ENCODE data around the gene DPAGT1.
"Not testable (repeated sequence)": the region's sequence is repeated elsewhere in the genome, so short reads cannot be mapped to it uniquely, and the experiment has no call there.

The DPAGT1 gene

DNA sequence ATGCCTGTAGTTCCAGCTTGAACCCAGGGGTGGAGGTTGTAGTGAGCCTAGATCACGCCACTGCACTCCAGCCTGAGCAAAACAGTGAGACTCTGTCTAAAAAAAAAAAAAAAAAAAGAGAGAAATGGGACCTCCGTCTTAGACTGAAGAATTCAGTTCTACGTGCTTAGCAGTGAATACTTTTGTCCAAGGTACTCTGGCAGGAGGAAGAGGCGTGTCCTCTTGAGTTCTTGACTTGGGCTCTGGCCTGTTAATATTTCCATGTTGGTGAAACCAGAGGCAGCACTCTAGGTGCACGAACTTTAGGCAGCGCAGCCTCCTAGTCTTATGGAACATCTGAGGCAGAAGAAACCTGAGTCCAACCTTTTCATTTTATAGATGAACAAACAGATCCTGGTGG, 14.5 kb downstream of the DPAGT1 start:
- Histone ChIP-seq H3K27ac (ENCODE audit: low read depth, low read length) (no peak overlapping the region), H3K4me3 (ENCODE audit: low read length) (no peak overlapping the region), H3K4me1 (ENCODE audit: control insufficient read depth, insufficient read depth, low read length) (peaks cover 7% of the 10 kb centered on the region), H3K36me3 (ENCODE audit: control insufficient read depth, insufficient read depth, low read length) (peaks cover 9% of the 10 kb centered on the region), H3K27me3 (ENCODE audit: control insufficient read depth, insufficient read depth, low read length) (no peaks in the 10 kb centered on the region), H3K9ac (ENCODE audit: low read length) (no peak overlapping the region)

- Histone ChIP-seq H3K27me3 (ENCODE audit: control insufficient read depth, insufficient read depth, low read length) (no peaks in the 10 kb centered on the region), H3K36me3 (ENCODE audit: control insufficient read depth, insufficient read depth, low read length) (peaks cover 20% of the 10 kb centered on the region), H3K9ac (ENCODE audit: low read length) (peak overlapping the region; percentile 85), H3K27ac (ENCODE audit: low read depth, low read length) (peak overlapping the region; percentile 68), H3K4me3 (ENCODE audit: low read length) (peak overlapping the region; percentile 90), H3K4me1 (ENCODE audit: control insufficient read depth, insufficient read depth, low read length) (peaks cover 7% of the 10 kb centered on the region)
Measured at GRCh38 chr11:119085437-119085847, 16.2 kb downstream of the DPAGT1 start.

DNA sequence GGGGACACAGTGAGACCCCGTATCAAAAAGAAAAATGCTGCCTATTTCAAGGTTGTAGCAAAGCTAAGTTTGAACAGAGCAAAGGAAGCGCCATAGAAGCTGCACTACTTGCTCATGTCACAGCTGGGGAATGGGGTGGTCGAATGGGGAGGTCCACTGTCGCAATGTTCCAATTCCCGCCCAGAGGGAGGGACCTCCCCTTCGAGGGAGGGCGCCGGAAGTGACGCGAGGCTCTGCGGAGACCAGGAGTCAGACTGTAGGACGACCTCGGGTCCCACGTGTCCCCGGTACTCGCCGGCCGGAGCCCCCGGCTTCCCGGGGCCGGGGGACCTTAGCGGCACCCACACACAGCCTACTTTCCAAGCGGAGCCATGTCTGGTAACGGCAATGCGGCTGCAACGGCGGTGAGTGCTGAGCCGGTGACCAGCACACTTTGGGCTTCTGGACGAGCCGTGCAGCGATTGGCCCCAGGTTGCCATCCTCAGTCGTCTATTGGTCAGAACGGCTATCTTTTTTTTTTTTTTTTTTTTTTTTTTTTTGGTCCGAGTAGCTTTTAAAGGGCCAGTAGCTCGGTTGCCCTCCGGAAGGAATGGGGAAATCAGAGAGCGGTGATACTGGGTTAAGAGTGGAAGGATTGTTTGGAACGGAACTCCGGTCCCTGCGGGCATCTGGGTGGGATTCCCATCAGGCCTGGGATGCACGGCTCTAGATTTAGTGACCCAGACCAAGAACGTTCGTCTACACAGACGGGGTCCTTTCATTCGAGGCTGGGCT, 16.8 kb downstream of the DPAGT1 start, which contains the start of gene HMBS:
Gene HMBS (plus strand): TSS at position 219 of the 774 bp plus-strand sequence. CDS start 153 bp downstream, at position 372.
- Histone ChIP-seq H3K4me1 (ENCODE audit: control insufficient read depth, insufficient read depth, low read length) (peaks cover 7% of the 10 kb centered on the region), H3K4me3 (ENCODE audit: low read length) (peak within 1 kb of the TSS; percentile 90), H3K9ac (ENCODE audit: low read length) (peak within 1 kb of the TSS; percentile 85), H3K27me3 (ENCODE audit: control insufficient read depth, insufficient read depth, low read length) (no peaks in the 10 kb centered on the region), H3K27ac (ENCODE audit: low read depth, low read length) (peak within 1 kb of the TSS; percentile 91), H3K36me3 (ENCODE audit: control insufficient read depth, insufficient read depth, low read length) (peaks cover 22% of the 10 kb centered on the region)

GRCh38 chr11:119081682-119082260, 19.9 kb downstream of the DPAGT1 start:
- peaks cover 7% of the 10 kb centered on the region for H3K4me1 ChIP-seq (ENCODE audit: control insufficient read depth, insufficient read depth, low read length)
- H3K27me3 ChIP-seq (ENCODE audit: control insufficient read depth, insufficient read depth, low read length), result no peaks in the 10 kb centered on the region
- H3K36me3 ChIP-seq (ENCODE audit: control insufficient read depth, insufficient read depth, low read length), result peaks cover 46% of the 10 kb centered on the region
- no peak overlapping the region for H3K9ac ChIP-seq (ENCODE audit: low read length)
- no peak overlapping the region for H3K4me3 ChIP-seq (ENCODE audit: low read length)
- H3K27ac ChIP-seq (ENCODE audit: low read depth, low read length), result no peak overlapping the region

DNA sequence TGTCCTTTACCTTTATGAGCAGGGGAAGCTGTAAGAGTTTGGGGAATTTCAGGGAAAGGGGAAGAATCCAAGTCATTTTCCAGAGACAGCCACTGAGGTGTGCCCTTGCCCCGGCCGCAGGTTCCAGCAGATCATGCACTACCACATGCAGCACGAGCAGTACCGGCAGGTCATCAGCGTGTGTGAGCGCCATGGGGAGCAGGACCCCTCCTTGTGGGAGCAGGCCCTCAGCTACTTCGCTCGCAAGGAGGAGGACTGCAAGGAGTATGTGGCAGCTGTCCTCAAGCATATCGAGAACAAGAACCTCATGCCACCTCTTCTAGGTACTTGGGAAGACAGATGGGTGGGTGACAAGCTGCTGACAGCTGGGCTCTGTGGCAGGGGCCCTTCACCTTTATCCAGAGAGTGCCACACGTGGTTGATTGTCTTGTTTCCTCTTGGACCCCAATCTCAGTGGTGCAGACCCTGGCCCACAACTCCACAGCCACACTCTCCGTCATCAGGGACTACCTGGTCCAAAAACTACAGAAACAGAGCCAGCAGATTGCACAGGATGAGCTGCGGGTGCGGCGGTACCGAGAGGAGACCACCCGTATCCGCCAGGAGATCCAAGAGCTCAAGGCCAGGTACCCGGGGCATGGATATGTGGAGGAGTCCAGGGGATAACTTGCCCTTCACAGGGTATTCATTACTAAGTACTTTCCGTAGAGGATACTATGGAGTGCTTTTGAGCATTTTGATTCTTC, 22.8 kb downstream of the DPAGT1 start:
- Histone ChIP-seq H3K27ac (ENCODE audit: low read depth, low read length) (no peak overlapping the region), H3K4me1 (ENCODE audit: control insufficient read depth, insufficient read depth, low read length) (no peaks in the 10 kb centered on the region), H3K4me3 (ENCODE audit: low read length) (no peak overlapping the region), H3K36me3 (ENCODE audit: control insufficient read depth, insufficient read depth, low read length) (peaks cover 52% of the 10 kb centered on the region), H3K27me3 (ENCODE audit: control insufficient read depth, insufficient read depth, low read length) (no peaks in the 10 kb centered on the region), H3K9ac (ENCODE audit: low read length) (no peak overlapping the region)

DNA sequence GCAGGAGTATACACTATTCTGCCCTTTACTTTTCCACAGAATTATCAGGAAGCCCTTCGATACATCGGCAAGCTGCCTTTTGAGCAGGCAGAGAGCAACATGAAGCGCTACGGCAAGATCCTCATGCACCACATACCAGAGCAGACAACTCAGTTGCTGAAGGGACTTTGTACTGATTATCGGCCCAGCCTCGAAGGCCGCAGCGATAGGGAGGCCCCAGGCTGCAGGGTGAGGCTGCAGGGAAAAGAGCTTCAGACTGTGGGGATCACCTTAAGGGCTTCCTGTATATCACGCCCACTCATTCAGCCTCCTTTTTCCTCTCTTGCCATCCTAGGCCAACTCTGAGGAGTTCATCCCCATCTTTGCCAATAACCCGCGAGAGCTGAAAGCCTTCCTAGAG, 23.8 kb downstream of the DPAGT1 start:
- peaks cover 61% of the 10 kb centered on the region for H3K36me3 ChIP-seq (ENCODE audit: control insufficient read depth, insufficient read depth, low read length)
- no peak overlapping the region for H3K4me3 ChIP-seq (ENCODE audit: low read length)
- no peak overlapping the region for H3K27ac ChIP-seq (ENCODE audit: low read depth, low read length)
- no peaks in the 10 kb centered on the region for H3K4me1 ChIP-seq (ENCODE audit: control insufficient read depth, insufficient read depth, low read length)
- H3K9ac ChIP-seq (ENCODE audit: low read length), result no peak overlapping the region
- no peaks in the 10 kb centered on the region for H3K27me3 ChIP-seq (ENCODE audit: control insufficient read depth, insufficient read depth, low read length)

DNA sequence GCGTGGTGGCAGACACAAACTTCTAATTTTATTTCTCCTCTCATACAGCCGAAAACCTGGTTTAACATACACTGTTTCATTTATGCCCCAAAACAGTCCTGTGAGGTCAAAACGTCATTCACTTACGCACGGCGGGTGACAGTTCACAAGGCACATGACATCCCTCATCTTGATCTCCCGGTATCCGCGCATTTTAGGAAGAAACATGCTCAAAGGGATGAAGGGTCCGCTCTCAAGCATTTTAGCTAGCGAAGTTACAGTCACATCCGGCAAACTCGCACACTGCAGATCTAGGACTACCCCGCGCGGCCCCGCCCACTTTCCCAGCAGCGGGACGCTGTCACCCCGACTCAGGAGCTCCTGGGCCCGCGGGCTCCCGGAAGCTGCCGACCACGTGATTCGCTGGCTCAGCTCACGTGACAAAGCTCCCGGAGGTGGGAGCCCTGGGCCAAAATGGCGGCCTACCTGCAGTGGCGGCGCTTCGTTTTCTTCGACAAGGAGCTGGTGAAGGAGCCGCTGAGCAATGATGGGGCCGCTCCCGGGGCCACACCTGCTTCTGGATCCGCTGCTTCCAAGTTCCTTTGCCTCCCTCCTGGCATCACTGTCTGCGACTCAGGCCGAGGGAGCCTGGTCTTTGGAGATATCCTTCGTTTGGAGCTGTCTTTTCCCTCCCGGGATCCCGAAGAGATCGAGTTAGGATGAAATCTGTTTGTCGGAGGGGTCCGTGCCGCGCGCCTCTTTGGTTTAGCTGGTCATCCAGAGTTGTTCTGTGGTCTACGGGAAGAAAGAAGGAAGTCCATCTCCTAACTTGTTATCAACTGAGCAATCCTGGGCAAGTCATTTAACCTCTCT, 34.1 kb downstream of the DPAGT1 start, which contains the start of gene VPS11:
Gene VPS11 (plus strand): TSS at position 448 of the 852 bp plus-strand sequence. CDS start 6 bp downstream, at position 454.
- Histone ChIP-seq H3K4me1 (ENCODE audit: control insufficient read depth, insufficient read depth, low read length) (no peaks in the 10 kb centered on the region), H3K9ac (ENCODE audit: low read length) (peak within 1 kb of the TSS; percentile 97), H3K27me3 (ENCODE audit: control insufficient read depth, insufficient read depth, low read length) (no peaks in the 10 kb centered on the region), H3K36me3 (ENCODE audit: control insufficient read depth, insufficient read depth, low read length) (peaks cover 12% of the 10 kb centered on the region), H3K27ac (ENCODE audit: low read depth, low read length) (peak within 1 kb of the TSS; percentile 87), H3K4me3 (ENCODE audit: low read length) (peak within 1 kb of the TSS; percentile 98)

DNA sequence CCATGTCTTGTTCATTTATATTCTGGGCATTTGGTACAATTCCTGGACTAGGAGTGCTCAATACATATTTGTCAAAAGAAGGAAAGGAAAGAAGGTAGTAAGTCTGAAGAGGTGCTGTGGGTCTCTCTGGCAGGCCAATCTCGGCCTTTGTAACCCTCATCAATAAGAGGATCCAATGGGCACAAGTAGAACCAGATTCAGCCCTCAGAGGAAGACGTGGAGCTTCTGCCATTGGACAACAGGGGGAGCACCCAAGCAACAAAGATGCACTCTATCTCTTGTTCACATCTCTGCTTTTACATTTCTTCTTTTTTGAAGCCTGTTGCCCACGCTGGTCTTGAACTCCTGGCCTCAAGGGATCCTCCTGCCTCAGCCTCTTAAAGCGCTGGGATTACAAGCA, 36.3 kb downstream of the DPAGT1 start:
- no peak overlapping the region for H3K4me3 ChIP-seq (ENCODE audit: low read length)
- H3K4me1 ChIP-seq (ENCODE audit: control insufficient read depth, insufficient read depth, low read length), result no peaks in the 10 kb centered on the region
- no peak overlapping the region for H3K27ac ChIP-seq (ENCODE audit: low read depth, low read length)
- peaks cover 2% of the 10 kb centered on the region for H3K36me3 ChIP-seq (ENCODE audit: control insufficient read depth, insufficient read depth, low read length)
- H3K9ac ChIP-seq (ENCODE audit: low read length), result no peak overlapping the region
- H3K27me3 ChIP-seq (ENCODE audit: control insufficient read depth, insufficient read depth, low read length), result no peaks in the 10 kb centered on the region

- H3K36me3 ChIP-seq (ENCODE audit: control insufficient read depth, insufficient read depth, low read length), result no peaks in the 10 kb centered on the region
- H3K4me1 ChIP-seq (ENCODE audit: control insufficient read depth, insufficient read depth, low read length), result no peaks in the 10 kb centered on the region
- H3K27ac ChIP-seq (ENCODE audit: low read depth, low read length), result no peak overlapping the region
- no peak overlapping the region for H3K9ac ChIP-seq (ENCODE audit: low read length)
- H3K4me3 ChIP-seq (ENCODE audit: low read length), result no peak overlapping the region
- H3K27me3 ChIP-seq (ENCODE audit: control insufficient read depth, insufficient read depth, low read length), result no peaks in the 10 kb centered on the region
Measured at GRCh38 chr11:119062779-119063178, 38.9 kb downstream of the DPAGT1 start.

- Histone ChIP-seq H3K9ac (ENCODE audit: low read length) (no peak overlapping the region), H3K4me3 (ENCODE audit: low read length) (no peak overlapping the region), H3K4me1 (ENCODE audit: control insufficient read depth, insufficient read depth, low read length) (no peaks in the 10 kb centered on the region), H3K27ac (ENCODE audit: low read depth, low read length) (no peak overlapping the region), H3K27me3 (ENCODE audit: control insufficient read depth, insufficient read depth, low read length) (no peaks in the 10 kb centered on the region), H3K36me3 (ENCODE audit: control insufficient read depth, insufficient read depth, low read length) (no peaks in the 10 kb centered on the region)
Measured at GRCh38 chr11:119061256-119061655, 40.4 kb downstream of the DPAGT1 start.

- not testable (repeated sequence) for H3K27ac ChIP-seq (ENCODE audit: low read depth, low read length); H3K4me3 ChIP-seq (ENCODE audit: low read length); H3K9ac ChIP-seq (ENCODE audit: low read length); H3K27me3 ChIP-seq (ENCODE audit: control insufficient read depth, insufficient read depth, low read length); H3K4me1 ChIP-seq (ENCODE audit: control insufficient read depth, insufficient read depth, low read length)
- H3K36me3 ChIP-seq (ENCODE audit: control insufficient read depth, insufficient read depth, low read length), result peaks cover 12% of the 10 kb centered on the region
Measured at GRCh38 chr11:119059128-119059527, 42.5 kb downstream of the DPAGT1 start.
